GM21528 (cell line): ENCODE results near the gene ZCCHC4.

Experiments
- ATAC-seq: cut with Tn5 transposase; IDR thresholded peaks from one replicate; pipeline ENCODE4 v1.9.1; 2021; ENCODE audit warnings: mild to moderate bottlenecking, moderate library complexity; ENCODE audit not compliant: unreplicated experiment, low FRiP score

Gene ZCCHC4

DNA sequence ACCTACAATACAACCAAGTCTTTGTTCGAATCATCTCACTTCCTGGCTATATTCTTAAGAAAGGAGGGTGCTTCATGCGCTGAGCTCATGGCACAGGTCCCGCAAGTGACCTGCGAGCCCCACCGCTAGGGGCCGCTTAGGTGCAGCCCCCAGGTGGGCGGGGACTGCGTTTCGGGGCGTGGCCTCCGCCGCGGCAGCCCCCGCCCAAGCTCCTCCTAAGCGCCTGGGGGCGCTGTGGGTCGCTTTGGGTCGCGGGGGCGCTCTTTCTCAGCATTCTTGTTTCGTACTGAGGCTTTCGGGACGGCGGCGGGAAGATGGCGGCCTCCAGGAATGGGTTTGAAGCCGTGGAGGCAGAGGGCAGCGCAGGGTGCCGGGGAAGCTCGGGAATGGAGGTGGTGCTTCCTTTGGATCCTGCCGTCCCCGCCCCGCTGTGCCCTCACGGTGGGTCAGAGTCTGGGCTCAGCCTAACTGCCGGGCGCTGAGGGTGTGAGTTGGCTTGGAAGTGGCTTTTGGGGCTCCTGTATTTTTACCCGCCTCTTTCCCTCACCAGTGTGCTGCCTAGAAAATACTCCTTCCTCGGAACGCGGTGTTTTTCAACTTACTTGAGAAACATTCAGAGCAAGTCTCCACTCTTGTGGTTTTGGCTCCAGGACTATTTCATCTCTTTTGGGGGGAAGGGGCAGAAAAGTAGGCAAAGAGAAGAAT, at the start of gene ZCCHC4:
TSS of gene ZCCHC4 (plus strand) at position 279 of the 705 bp plus-strand sequence. CDS start at position 315, 36 bp downstream.
- ATAC-seq: peak; percentile 86

- ATAC-seq: no peak
Measured at GRCh38 chr4:25271866-25272265, 40.7 kb upstream of the ZCCHC4 start.

DNA sequence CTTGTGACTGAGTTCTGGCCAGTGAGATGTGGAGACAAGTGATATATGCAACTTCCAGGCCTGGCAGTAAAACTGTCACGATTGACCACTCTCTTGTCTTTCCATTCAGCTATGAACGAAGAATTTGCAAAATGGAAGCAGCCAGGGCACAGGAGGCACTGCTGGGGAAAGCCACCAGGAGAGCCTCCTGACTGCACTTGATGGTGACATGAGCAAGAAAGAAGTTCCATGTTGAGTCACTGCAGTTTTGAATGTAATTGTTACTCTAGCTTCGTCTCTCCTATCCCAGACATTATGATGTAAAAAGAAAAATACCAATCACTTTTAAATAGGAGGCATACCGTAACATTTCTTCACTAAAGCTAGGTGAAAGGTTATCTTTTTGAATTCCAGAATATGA, 32.4 kb upstream of the ZCCHC4 start:
- no peak for ATAC-seq

DNA sequence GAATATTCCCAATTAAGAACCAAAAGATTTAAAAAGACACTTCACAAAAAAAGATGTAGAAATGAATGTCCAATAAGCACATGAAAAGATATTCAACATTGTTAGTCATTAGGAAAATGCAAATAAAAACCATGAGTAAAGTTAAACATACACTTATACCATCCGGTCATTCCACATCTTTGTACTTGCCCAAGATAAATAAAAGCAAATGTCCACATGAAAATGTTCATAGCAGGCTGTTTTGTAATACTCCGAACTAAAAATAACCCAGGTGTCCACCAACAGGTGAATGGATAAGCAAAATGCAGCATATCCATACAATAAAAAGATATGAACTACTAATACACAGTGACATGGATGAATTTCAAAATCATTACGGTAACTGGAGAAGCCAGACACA, 28.6 kb upstream of the ZCCHC4 start:
- ATAC-seq: no peak

- no peak for ATAC-seq
Measured at GRCh38 chr4:25284466-25284865, 28.1 kb upstream of the ZCCHC4 start.

GRCh38 chr4:25290490-25291067, 22.0 kb upstream of the ZCCHC4 start:
- no peak for ATAC-seq

- ATAC-seq: no peak
Measured at GRCh38 chr4:25291158-25291733, 21.3 kb upstream of the ZCCHC4 start.

DNA sequence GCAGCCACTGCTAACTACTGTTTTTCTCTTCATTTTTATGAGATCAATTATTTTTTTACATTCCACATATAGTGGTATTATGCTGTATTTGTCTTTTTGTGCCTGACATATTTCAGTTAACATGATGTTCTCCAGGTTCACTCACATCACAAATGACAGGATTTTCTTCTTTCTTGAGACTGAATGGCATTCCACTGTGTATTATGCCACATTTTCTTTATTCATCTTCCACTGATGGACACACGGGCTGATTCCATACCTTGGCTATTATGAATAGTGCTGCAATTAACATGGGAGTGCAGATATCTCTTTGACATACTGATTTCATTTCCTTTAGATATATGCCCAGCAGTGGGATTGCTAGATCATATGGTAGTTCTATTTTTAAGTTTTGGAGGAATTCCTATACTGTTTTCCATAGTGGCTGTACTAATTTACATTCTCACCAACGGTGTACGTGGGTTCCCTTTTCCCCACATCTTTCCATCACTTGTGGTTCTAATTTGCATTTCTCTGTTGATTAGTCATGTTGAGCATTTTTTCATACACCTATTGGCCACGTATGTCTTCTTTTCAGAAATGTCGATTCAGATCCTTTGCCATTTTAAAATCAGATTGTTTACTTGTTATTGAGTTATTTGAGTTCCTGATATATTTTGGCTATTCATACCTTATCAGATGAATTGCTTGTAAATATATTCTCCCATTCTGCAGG, 14.9 kb upstream of the ZCCHC4 start:
- no peak for ATAC-seq

DNA sequence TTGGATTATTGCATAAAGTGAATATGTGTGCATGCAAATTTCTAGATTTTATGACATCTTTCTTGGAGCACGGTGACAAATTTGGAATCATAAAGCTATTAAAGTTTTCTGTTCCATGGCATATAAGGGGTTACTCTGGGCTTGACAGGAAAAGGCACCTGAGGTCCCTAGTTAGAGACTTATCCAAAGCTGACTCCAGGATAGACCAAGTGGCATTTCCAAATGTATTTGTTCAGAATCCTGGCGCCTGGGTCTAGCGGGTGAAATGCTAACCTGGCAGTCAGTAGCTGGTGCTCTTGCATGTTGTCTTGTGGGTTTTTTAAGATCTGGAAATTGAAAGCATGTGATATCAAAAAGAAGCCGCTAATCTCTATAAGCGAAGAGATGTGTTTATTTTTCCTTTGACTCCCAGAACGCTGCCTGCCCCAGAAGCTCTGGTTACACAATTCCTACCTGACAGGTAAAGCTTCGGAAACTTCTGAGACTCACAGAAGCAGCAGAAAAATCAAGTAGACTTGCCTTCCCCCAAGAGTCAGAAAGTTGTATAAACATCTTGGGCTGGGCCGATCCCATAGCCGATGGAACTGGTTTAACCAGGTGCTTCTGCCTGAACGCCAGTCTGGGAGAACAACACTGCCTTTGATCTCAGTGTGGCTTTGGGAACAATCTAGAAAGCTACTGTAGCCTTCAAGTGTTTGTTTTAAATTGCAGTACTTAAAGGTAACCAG, 12.9 kb upstream of the ZCCHC4 start:
- no peak for ATAC-seq

DNA sequence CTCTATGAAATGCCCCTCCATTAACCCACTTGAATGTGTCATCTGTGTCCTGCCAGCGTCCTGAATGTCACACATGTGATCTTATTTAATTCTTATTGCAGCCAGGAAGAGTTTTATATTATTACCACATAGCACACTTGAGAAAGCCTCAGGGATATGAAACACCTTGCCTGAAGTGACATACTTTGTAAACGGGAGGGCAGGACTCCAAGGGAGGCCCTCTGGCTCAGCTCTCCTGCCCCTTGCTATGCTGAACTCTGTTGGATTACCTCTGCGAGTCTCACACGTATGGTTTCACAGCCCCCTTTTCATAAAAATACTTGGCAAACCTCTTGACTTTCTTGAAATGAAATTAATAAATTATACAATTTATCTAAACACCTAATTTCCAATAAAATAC, 11.1 kb upstream of the ZCCHC4 start:
- no peak for ATAC-seq

DNA sequence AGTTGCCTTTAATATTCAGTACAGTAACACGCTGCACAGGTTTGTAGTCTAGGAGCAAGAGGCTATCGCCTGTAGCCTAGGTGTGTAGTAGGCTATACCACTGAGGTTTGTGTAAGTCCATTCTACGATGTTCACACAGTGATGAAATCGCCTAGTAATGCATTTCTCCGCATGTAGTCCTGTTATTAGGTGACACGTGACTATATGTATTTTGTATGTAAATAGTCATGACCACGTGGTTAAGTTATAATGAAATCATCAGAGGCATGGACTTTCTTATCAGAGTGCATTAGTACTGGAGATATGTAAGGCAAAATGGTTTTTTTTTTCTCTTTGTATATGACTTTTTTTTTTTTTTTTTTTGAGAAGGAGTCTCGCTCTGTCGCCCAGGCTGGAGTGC, 9.9 kb upstream of the ZCCHC4 start:
- ATAC-seq: no peak

- ATAC-seq: no peak
Measured at GRCh38 chr4:25303578-25303977, 9.0 kb upstream of the ZCCHC4 start.

GRCh38 chr4:25306518-25307057, 6.0 kb upstream of the ZCCHC4 start:
- ATAC-seq: no peak

GRCh38 chr4:25307596-25307995, 5.0 kb upstream of the ZCCHC4 start:
- ATAC-seq: no peak

DNA sequence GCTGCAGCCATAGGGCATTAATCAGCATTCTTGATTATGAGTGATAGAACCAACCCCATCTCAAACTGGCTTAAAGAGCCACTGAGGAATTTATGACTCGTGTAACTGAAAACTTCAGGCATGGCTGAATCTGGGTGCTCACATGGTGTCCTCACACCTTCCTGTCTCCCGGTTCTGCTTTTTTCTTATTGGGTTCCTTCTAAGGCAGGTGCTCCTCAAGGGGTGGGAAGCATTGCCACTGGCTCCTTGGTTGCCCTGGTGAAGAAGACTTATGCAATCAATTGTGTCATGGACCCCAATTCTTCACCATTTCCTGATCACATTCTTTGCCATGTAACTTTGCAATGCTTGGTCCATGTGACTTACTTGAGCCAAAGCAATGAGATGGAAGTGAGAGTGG, 4.3 kb upstream of the ZCCHC4 start:
- ATAC-seq: no peak

DNA sequence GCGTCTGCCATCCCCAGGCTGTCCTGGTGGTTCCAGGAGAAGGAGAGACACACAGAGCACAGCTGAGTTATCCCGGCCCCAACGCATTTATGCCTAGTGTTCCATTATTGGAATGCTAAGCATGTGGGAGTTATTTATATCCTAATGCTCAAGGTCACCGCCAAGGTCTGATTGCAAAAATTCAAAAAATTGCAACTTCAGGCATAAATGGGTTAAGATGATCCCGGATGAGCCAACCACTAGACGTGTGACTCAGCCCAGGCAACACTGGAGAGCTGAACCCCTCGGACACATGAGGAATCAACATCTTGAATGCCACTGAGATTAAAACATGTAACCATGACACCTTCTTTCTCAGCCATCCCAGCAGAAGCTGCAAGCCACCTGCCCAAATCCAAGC, 3.8 kb upstream of the ZCCHC4 start:
- ATAC-seq: no peak

DNA sequence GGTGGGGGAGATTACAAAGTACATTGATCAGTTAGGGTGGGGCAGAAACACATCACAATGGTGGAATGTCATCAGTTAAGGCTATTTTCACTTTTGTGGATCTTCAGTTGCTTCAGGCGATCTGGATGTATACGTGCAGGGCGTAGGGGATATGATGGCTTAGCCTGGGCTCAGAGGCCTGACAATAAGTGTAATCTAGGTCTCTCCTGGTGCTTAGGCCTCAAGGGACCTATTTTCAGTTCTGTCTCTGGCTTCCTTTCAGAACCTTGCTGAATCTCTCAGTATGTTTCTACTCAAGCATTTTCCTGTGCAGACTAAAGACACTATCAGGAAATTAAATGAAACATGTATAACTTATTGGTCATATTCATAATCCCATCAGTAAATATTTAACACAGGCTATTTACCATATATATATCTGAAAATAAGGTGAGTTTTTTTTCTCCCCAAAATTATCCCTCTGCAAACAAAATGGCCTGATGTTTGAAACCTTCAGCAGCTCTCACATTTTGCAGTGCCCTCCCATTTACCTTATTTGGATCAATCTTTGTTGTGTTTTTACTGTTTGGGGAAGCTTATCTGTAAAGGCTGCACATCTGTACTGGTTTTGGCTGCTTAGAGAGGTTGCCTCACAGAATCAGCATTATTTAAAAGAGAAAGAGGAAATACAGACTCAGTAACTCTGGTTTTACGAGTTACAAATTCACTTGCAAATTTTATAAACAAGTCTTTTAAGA, 2.3 kb upstream of the ZCCHC4 start:
- ATAC-seq: peak; percentile 67

DNA sequence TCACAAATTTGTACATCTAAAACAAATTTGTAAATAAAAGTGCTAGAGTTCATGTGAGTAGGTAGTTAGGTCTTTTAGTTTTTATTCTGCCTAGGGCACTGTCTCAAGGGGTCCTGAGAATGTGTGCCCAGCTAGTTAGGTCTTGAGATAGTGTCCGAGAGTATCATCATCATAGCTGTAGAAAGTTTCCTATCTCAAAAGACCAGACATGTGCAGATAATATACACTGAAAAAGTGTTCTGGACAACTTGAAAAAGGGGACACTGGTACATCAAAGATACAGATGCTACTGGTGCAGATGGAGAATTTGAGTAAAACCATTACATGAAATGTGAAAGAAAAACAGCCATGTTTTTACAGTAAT, 1.8 kb upstream of the ZCCHC4 start:
- peak; percentile 33 for ATAC-seq

GRCh38 chr4:25313201-25313895, 774 bp downstream of the ZCCHC4 start:
- ATAC-seq: no peak
